GM18909 (cell line): ENCODE results near the gene FCER1A.

Experiments
- ATAC-seq: cut with Tn5 transposase; IDR thresholded peaks from one replicate; pipeline ENCODE4 v1.9.1; 2021; ENCODE audit warnings: mild to moderate bottlenecking; ENCODE audit not compliant: unreplicated experiment, poor library complexity

Gene FCER1A

DNA sequence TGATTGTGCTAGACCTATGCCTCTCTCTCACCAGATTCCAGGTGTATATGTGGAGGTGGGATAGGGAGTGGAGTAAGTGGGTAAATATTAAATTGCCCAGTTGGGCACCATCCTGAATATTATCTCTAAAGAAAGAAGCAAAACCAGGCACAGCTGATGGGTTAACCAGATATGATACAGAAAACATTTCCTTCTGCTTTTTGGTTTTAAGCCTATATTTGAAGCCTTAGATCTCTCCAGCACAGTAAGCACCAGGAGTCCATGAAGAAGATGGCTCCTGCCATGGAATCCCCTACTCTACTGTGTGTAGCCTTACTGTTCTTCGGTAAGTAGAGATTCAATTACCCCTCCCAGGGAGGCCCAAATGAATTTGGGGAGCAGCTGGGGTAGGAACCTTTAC is at the start of gene FCER1A:
Gene FCER1A, plus strand, starts transcription at position 242 of the 400 bp plus-strand sequence. Its CDS starts 29 bp downstream, at position 271.
- ATAC-seq = no peak

DNA sequence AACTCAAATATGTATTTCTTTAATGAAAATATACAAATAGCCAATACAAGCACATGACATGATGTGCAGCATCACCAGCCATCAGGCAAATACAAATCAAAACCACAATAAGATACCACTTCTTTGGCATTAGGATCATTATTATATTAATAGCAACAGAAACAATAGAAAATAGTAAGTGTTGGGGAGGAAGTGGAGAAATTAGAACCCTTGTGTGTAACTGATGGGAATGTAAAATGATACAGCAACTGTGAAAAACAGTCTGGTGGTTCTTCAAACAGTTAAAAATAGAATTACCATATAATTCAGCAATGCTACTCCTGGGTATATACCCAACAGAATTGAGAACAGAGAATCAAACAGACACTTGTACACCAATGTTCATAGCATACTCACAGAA is 40.8 kb upstream of the FCER1A start:
- no peak for ATAC-seq

DNA sequence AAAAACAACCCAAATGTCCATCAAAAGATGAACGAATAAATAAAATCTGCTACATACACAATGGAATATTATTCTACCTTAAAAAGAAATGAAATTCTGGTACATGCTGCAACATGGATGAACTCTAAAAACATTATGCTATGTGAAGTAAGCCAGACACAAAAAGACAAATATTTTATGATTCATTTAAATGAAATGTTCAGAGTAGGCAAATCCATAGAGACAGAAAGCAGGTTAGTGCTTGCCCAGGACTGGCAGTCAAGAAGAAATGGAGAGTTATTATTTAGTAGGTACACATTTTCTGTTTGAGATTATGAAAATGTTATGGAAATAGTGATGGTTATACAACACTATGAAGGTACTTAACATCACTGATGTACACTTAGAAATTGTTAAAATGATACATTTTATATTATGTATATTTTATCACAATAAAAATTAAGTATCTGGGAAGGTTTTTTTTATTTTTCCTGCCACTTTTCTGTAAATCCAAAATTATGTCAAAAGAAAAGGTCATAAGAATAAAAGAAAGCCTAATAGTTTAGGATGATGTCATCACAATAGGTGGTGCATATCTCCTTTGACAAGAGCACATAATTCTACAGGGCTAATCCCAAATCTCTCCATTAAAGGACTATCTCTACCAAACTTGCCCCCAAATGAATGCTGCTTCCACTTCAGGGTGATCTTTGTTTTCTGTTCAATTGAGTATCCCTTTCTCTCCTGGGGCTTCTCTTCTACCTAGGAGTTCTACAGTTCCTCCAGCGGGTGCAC is 40.2 kb upstream of the FCER1A start:
- ATAC-seq = no peak

DNA sequence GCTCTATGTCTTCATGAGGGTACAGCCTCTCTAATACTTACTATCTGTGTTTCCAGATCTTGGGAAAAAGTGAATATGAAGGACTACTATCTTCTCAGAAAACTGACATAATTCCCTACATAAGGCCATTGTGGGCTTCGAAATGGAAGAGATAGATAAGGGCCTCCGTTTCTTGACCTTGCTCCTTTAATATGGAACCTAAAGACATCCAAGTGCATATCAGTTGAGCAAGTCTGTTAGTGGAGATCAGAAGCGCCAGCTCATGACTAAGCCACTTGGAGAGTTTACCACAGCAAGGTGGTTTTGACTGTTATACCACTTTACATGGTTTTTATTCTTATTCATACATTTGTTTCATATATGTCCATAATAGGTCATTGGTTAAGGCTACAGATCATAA is 35.3 kb upstream of the FCER1A start:
- ATAC-seq = no peak

DNA sequence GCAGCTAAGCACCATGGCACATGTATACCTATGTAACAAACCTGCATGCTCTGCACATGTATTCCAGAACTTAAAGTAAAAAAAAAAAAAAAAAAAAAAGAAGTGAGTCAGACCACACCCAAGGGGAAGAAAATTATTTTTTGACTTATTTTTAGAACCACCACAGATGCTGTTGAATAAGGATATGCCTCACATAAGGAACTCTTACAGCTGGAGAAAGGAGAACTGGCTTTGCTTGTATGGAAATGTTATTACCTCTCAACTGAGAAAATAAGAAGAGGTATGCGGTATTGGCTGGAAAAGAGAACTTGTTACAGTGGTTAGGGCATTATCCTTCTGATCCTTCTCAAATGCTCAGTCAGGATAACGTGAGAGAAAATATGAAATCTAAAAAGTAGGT is 27.5 kb upstream of the FCER1A start:
- ATAC-seq = no peak

DNA sequence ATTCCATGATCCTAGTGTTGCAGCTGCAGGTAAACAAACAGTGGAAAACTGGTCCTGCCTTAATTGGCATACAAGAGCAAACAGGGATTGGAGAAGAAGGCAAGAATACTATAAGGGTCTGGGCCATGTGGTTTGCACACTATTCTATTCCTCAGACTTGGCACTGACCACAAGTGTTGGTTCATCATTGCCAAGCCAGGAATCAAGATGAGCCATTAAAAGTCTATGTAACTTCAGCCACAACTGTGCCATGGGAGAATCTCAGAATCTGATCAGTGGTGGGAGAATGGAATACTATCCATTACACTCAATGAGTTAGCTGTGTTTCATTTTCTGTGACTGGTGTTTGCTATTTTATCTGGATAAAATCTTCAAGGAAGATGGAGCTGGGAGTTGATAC is 26.2 kb upstream of the FCER1A start:
- ATAC-seq = no peak

DNA sequence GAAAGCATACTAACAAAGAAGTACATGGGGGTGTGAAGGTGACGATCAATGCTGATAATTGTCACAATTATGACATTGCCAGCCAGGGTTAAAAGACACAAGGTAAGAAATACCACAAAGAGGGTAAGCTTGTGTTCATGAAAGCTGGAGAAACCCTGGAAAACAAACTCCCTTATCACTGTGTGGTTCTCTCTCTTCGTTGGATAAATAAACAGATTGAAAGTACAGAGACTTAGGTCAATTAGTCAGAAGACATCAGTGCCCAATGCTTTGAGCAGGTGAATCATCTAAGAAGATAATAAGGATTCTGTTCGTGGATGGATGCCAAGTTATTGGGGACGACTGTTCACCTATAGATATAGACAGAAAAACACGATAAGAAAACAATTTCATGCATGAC is 22.4 kb upstream of the FCER1A start:
- no peak for ATAC-seq

DNA sequence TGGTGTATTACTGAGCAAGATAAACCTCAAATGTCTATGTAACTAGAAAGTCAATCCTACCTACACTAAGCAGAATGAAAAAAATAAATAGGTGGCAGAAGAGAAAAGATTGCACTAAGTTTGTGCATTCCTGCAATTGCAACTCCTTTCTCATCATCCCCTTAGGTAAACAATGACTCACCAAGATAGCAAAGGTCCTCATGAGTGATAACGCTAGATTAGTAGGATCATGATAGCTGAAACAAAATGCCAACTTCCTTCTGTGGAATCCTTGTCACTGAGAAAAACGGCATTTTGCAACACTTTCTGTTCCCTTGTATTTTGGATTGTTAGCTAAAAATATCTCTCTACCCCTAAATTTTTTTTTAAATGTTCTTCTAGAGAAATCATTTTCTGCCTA is 20.0 kb upstream of the FCER1A start:
- ATAC-seq = no peak

DNA sequence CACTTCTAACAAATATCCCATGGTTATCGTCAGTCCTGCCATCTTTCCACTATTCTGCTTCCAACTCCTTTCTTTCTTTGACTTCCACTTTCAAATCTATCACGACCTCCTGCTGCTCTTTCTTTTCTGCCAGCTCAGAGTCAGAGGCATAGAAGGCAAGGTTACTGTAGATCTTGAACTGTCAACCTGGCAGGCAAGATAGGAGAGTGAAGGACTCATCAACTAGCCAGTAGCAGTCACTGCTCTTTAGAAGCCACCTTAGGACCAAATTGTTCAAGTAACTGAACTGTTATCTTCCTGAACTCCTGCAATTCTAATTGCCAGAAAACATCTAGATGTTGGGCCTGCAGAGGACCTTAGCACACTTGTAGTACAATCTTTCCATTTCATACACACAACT is 13.1 kb upstream of the FCER1A start:
- no peak for ATAC-seq

DNA sequence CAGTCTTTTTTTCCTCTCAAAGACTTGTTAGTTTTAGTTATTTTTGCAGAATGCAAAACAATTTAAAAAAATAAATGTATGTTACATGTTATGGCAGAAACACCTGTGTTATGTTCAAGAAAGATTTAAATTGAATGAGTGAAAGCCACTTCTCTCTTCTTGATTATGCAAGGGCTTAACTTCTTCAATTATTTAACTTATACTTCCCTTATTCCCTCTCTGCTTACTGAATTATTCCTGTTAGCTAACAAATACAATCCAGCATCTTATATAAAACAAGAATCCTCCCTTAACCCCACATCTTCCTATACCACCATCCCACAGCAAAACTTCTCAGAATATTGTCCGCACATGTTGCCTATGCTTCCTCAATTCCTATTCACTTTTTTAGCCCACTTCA is 10.7 kb upstream of the FCER1A start:
- no peak for ATAC-seq

DNA sequence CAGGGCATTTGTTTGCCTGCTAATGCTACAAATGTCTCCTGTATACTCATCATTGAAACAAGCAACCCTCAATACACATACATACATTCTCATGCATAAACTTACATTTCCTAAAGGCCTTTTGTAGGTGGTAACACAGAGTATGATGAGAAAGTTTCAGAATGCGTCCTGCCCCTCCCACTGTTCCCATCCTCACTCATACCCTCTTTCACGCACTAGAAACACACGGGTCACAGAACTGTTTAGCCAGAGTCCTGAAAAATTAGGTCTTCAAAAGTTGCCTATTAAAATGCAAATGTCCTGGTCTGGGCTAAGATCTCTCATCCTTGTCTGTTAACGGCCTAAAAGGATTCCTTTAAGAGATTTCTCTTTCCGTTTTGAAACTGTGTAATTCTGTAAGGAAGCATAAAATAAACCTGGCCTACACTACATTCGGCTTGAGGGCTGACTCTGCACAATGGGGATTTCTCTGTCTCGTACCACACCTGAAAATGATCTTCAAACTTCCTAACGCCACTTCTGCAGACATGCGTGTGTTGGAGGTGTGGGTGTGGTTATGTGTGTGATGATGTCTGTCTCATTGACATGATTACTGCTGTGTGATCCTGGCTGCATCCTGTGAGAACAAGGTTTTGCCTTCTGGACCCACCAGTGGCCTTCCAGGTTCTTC is 5.3 kb upstream of the FCER1A start:
- ATAC-seq = no peak

DNA sequence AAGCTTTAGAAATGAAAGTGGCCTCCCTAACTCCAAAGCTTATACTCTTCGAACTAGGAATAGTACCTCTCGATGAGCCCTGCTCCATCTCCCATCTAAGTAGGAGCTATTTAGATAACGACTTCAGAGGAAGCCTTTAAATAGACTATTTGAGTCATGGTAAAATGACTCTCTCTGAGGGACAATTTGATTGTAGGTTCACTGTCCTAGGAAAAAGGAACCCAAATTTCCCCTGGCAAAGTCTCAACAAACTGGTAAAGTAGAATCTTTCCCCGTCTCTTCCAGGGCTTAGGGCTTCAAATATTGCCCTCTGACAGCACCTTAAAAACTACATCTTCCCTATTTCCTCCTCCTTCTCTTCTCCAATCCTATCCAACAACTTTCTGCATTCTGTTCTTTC is 2.0 kb upstream of the FCER1A start:
- ATAC-seq = no peak

DNA sequence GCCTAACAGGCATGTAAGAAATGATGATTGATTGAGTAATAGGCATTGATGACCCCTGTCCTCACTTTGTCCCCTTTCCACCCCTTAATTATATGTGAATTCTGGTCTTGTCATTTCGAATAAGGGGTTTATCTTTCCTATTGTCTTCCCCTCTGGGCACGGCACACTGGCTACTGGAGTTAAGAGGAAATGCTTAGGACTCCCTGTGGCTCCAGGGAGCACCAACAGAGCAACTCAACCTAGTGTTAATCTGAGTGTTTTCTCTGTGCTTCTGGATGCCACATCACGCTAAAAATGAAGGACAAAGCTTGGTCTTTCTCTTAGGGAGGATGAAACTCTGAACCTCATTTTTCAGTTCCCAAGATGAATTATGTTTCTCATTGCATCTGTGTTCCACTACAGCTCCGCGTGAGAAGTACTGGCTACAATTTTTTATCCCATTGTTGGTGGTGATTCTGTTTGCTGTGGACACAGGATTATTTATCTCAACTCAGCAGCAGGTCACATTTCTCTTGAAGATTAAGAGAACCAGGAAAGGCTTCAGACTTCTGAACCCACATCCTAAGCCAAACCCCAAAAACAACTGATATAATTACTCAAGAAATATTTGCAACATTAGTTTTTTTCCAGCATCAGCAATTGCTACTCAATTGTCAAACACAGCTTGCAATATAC is 5.3 kb downstream of the FCER1A start:
- ATAC-seq = no peak

DNA sequence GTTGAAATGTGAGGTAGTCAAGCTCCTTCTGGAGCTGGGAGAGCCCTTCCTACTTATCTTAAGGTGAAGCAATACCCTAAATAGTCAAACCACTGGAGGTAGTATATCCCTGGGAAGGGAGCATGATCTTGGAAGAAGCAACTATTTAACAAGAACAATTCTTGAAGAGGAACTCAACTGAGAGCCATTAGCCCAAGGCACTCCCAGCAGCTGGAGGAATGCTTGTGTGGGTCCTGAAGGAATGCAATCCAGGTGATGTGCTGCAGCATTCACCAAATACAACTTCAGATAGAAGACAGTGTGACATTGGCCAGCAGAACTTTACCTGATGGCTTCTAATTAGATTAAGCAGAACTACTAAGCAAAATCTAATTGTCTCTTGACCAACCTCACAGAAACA is 9.5 kb downstream of the FCER1A start:
- ATAC-seq = no peak

DNA sequence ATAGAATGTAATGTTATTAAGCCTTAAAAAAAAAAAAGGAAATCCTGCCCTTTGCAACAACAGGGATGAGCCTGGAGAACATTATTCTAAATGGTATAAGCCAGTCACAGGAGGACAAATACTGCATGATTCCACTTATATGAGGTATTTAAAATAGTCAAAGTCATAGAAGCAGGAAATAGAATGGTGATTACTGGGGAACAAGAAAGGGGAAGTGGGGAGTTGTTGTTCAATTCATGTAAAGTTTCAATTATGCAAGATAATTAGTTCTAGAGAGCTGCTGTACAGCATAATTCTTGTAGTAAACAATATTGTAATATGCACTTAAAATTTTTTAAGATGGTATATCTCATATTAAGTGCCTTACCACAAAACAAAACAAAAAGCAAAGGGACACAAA is 13.2 kb downstream of the FCER1A start:
- no peak for ATAC-seq

DNA sequence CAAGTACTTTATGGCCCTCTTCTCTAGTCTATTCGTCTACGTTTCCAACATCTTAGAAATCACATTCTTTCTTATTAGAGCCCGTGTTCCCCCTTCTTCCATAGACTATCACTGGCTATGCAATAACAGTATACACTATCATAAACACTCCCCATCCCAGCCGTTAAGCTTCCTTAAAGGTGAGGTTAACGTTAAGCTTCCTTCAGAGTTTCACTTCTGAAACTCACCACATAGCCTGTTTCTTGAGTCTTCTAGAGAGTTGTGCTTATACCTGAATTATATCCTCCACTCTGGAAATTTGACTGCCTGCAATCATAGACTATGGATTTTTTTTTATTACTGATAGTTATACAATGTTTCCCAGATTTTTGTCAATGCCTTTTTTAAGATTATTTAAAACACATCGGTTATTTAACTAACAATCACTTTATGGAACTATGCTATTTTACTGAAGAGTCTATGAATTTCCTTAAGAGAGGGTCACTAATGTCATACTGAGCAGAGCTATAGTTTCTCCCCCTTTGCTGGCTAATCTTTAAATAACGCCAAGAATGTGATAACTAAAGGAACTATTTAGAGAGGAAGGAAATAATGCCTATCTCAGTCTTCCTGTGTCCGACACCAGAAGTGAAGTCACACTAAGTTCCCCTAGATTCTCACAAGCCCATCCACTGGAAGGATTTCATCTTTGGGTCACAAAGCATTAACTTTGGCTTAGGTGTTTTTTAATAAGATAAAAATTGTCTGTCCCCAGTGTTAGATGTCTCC is 16.8 kb downstream of the FCER1A start:
- ATAC-seq = no peak

DNA sequence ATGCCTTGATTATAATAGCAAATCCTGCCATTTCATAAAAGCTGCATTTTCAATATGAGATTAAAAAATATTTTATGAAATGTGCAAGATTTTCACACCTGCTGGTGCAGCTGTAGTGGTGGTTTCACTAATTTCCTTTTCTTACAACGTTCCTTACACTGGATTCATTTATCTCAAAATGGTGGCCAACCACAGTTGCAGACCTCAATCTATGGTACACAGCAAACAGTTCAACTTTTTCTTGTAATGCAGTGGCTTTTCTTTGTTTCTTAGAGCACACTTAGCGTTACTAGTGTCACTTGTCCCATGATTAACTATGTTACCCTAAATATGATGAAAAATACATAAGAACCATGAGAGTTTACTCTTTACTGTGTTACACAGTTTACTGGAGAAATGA is 32.7 kb downstream of the FCER1A start:
- no peak for ATAC-seq

DNA sequence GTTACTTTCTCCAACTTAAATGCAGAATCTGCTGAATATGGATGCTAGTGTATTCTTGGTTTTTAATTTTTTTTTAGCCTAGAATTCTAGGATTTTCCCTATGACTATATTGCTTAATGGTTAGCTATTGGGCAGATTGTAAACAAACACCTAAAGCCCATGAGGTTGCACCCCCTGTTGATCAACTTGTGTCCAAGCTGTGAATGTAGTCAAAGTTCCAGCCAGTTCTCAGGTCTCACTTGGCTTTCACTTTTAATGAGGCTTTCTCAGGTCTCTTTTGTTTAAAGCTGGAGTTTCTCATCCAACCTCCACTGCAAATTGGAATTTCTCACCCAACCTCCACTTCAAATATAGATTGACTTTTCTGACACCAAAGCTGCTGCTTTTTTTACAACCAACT is 35.9 kb downstream of the FCER1A start:
- no peak for ATAC-seq

DNA sequence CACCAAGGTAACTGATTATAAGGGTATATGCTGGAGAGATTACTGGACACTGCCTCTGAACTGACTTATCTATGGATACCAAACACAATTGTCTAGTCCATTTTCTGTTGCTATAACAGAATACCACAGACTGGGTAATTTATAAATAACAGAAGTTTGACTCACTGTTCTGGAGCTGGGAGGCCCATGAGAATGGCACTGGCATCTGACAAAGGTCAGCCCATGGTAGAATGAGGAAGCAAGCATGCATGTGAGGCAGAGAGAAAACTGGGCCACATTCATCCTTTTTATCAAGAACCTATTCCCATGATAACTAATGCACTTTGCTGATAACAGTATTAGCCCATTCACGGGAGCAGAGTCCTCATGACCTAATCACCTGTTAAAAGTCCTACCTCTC is 37.4 kb downstream of the FCER1A start:
- no peak for ATAC-seq

DNA sequence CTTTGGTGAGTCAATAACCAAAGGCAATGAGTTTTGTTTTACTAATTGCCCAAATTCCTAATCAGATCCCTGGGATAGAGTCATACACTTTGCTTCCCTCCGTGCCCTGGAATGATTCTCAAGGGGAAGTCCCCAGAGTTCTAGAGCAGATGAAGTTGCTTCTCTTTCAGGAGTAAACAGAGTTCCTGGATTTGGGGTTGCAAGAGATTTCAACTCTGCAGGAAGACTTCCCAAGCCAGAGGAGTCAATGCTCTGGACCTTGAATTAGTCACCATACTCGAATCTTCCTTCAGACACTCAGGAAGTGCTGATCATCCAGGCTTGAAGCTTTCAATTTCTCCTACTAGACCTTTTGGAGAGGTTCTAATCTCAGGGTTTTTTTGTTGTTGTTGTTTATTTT is 39.6 kb downstream of the FCER1A start:
- no peak for ATAC-seq
